HFF-Myc (cell line): Measurements from ENCODE around the gene INF2.

Experiments
- DNase-seq: peaks from one replicate; pipeline ENCODE4 v3.0.0-alpha.2; 2011; ENCODE audit warnings: low read depth; ENCODE audit errors: extremely low read depth
- H3K4me3 ChIP-seq: replicated peaks from 2 replicates; pipeline ENCODE4 v1.5.1; 2011; ENCODE audit warnings: low read depth, mild to moderate bottlenecking, control low read depth, low read length
- CTCF ChIP-seq: IDR thresholded peaks from 2 replicates; pipeline ENCODE4 v1.5.1; 2012; ENCODE audit warnings: mild to moderate bottlenecking, low read depth, low read length, control low read depth; ENCODE audit errors: missing control alignments

Gene INF2

GRCh38 chr14:104683653-104684448, 5.6 kb upstream of the INF2 start:
- DNase-seq: no peak
- no peak for TF ChIP-seq CTCF
- no peak overlapping the region for H3K4me3 ChIP-seq

- DNase-seq: no peak
- no peak for TF ChIP-seq CTCF
- H3K4me3 ChIP-seq: no peak overlapping the region
Observed at GRCh38 chr14:104684449-104684821, 5.0 kb upstream of the INF2 start.

GRCh38 chr14:104685216-104685997, 4.0 kb upstream of the INF2 start:
- no peak for DNase-seq

GRCh38 chr14:104685998-104686610, 3.3 kb upstream of the INF2 start:
- no peak overlapping the region for H3K4me3 ChIP-seq
- no peak for DNase-seq
- no peak for TF ChIP-seq CTCF

More at GRCh38 chr14:104685216-104685997, 4.0 kb upstream of the INF2 start:
- no peak for TF ChIP-seq CTCF
- no peak overlapping the region for H3K4me3 ChIP-seq

- DNase-seq: no peak
- no peak for TF ChIP-seq CTCF
- H3K4me3 ChIP-seq: no peak overlapping the region
Observed at GRCh38 chr14:104686624-104687517, 2.5 kb upstream of the INF2 start.
